Measurements from ENCODE around the gene GLB1L2.

The GLB1L2 gene

GRCh38 chr11:134363592-134363991, 31.8 kb downstream of the GLB1L2 start:
- FAIRE-seq (no peak), DNase-seq (ENCODE audit: insufficient read length, low spot score) (no peak)

GRCh38 chr11:134364261-134364660, 32.5 kb downstream of the GLB1L2 start:
- no peak for DNase-seq (ENCODE audit: insufficient read length, low spot score)
- no peak for FAIRE-seq

DNA sequence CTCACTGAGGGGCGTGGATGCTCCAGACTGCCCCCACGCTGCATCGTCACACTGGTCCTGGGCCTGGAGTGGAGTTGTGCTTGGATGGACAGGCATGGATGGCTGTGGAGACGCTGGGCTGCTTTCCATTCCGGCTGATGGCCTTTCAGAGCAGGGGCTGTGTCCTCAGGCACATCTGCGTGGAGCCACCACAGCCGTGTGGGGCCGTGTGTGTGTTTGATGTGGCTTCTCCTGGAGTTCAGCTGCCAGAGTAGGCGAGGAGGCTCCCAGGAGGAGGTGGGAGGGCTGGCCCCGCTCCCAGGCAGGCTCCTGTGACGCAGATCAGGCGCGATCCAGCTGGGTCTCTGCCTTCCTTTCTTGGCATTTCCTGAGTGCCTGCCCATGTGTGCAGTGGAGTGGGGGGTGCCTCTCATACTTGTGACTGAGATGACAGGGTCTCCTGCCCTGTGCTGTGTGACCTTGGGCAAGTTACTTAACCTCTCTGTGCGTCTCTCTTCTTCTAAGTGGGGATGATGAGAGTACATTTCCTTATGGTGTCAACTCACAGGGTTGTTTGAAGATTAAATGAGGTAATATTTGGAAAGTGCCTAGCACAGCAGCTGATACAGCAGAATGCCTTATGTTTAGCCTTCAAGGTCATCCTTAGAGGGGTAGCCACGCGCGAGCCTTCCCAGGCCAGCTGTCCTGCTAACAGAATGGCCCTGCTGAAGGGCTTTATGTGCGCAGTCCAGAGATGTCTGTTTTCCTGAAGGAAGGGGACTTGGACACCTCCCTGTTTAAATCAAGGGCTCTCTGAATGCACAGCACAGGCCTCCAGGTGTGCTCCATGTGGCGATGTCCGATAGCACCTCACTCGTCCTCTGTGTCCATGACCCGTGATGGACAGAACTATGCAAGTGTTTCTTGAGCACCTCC, 33.5 kb downstream of the GLB1L2 start:
- no peak for DNase-seq (ENCODE audit: insufficient read length, low spot score)
- FAIRE-seq: no peak

GRCh38 chr11:134366254-134366653, 34.5 kb downstream of the GLB1L2 start:
- FAIRE-seq (no peak), DNase-seq (ENCODE audit: insufficient read length, low spot score) (no peak)

- FAIRE-seq: no peak
These were observed 36.0 kb downstream of the GLB1L2 start for GRCh38 chr11:134367781-134368180.

GRCh38 chr11:134369656-134370525, 38.1 kb downstream of the GLB1L2 start:
- no peak for FAIRE-seq
- no peak for DNase-seq (ENCODE audit: insufficient read length, low spot score)

More at GRCh38 chr11:134367781-134368180, 36.0 kb downstream of the GLB1L2 start:
- DNase-seq (ENCODE audit: insufficient read length, low spot score): no peak

DNA sequence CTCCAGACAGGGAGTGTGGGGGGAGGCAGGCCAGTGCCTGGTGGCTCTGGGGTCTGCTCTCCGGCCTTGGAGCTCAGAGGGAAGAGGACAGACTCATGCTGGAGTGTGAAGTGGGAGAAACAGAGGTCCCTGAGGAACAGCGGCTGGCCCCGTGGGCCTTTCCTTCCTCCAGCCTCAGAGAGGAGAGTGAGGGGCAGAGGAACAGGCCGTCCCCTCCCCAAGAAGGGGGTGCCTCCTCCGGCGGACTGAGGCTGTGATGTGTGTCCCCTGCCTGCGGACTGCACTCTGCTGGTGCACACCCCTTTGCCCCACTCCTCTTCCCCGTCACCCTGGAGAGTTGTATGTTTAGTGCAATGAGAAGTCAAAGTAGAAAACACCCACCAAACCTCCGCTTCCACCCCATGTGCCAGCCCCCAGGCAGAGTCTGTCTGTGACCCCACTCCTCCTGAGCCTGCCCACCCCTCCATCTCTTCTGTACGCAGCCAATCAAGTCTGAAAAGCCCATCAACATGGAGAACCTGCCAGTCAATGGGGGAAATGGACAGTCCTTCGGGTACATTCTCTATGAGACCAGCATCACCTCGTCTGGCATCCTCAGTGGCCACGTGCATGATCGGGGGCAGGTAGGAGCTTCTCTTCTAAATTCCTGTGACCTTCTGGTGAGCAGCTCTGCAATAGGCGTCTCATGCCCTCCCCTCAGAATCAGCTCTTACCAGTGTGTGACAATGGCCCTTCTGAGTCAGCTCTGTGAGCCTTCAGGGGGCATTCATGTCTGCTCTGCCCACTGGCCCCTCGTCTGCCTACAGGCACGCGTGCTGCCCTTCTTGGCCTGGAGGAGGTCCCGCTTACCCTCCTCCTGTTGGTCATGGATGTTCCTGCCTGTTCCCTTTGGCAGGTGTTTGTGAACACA, 39.0 kb downstream of the GLB1L2 start:
- FAIRE-seq (no peak), DNase-seq (ENCODE audit: insufficient read length, low spot score) (no peak)

DNA sequence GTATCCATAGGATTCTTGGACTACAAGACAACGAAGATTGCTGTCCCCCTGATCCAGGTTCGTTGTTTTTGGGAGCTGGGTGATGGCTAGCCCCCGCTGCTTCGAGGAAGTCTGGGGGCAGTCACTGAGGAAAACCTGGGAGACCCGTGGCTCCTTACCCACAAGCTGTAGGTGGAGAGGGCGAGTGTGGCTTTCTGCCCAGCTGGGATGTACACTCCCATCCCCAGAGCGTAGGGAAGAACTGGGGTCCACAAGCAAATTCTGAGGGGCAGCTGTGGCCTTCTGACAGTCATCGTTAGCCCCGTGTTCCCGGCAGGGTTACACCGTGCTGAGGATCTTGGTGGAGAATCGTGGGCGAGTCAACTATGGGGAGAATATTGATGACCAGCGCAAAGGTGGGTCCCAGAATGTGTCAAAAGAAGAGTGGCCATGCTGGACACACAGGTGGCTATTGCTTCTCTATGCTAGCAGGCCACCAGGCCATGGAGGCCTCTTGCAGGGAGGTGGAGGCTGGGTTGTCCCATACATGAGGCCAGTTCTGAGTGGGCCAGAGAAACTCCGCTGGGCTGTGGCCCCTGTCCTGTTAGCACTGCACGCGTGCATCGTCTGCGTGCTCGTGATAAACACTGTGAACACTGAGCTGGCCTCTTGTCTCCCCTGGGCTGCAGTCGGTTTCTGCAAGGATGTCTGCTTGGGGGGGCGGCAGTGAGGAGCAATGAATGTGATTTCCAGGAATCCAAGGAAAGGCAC, 39.8 kb downstream of the GLB1L2 start:
- no peak for FAIRE-seq
- DNase-seq (ENCODE audit: insufficient read length, low spot score): no peak

GRCh38 chr11:134372536-134372935, 40.7 kb downstream of the GLB1L2 start:
- DNase-seq (ENCODE audit: insufficient read length, low spot score) (no peak), FAIRE-seq (no peak)

DNA sequence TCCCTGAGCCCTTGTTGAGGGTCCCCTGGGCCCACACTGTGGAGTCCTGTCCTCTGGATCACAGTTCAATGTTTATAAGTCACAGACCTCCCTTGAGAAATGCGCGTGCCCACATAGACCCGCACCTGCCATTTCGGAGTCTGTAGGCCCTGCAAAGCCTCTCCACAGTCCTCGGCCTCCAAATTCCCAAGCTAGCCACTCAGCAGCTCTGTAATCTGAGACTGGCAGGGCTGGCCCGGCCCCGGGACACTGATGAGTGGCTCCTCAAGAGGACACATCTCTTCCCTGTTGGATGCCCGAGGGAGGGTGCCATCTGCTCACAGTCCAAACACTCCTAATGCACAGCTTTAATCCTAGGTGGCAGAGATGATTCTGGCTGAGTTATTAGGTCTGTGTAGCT, 41.2 kb downstream of the GLB1L2 start:
- no peak for DNase-seq (ENCODE audit: insufficient read length, low spot score)
- no peak for FAIRE-seq

GRCh38 chr11:134373591-134374052, 41.8 kb downstream of the GLB1L2 start:
- FAIRE-seq (no peak), DNase-seq (ENCODE audit: insufficient read length, low spot score) (no peak)

DNA sequence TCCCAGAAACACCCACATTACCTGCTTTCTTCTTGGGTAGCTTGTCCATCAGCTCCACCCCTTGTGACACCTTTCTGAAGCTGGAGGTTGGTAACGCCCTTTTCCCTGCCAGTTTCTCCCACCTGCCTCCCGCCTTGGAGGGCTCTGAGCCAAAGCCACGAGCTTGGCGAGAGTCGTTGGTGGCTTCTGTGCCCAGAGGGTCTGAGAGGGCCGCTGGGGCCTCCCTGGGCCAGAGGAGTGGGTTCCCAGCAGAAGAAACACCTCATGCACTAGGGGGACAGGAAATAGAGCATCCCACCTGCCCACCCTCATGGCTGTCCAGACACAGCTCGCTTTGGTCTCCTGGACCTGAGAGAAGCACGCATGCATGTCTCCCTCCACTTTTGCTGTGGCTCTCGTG, 42.4 kb downstream of the GLB1L2 start:
- DNase-seq (ENCODE audit: insufficient read length, low spot score) (no peak), FAIRE-seq (no peak)

- DNase-seq (ENCODE audit: insufficient read length, low spot score): no peak
- no peak for FAIRE-seq
These were observed 43.2 kb downstream of the GLB1L2 start for GRCh38 chr11:134374891-134375550.

DNA sequence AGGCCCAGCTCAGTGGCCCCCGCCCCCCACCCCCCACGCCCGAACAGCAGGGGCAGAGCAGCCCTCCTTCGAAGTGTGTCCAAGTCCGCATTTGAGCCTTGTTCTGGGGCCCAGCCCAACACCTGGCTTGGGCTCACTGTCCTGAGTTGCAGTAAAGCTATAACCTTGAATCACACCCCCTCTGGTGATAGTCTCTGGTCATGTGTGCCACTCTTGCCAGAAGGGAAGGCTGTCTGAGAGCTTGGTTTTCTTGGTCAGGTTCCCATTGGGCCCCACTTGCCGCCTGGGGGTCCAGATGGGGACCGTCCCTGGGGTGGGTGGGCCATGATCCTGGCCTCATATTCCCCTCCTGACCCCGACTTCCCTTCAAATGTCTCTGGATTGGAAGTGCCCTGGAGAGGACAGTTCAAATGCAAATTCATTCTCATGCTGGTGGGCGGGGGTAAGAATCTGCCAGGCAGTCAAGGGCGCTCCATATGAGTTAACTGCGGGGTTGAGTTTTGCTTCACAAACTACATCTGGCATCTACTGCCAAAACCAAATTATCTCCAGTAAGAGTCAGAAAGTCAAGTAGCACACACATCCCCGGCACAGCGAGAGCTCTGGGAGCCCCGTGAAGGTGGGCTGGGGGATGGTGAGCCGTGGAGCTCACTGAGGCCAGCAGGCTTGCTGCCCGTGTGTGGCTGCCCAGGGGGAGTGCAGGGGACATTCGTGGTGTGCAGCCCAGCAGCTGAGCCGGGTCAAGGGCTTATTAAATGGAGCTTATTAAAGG, 44.5 kb downstream of the GLB1L2 start:
- DNase-seq (ENCODE audit: insufficient read length, low spot score): no peak
- FAIRE-seq: no peak

- DNase-seq (ENCODE audit: insufficient read length, low spot score): no peak
- FAIRE-seq: no peak
These were observed 46.1 kb downstream of the GLB1L2 start for GRCh38 chr11:134377876-134378275.

DNA sequence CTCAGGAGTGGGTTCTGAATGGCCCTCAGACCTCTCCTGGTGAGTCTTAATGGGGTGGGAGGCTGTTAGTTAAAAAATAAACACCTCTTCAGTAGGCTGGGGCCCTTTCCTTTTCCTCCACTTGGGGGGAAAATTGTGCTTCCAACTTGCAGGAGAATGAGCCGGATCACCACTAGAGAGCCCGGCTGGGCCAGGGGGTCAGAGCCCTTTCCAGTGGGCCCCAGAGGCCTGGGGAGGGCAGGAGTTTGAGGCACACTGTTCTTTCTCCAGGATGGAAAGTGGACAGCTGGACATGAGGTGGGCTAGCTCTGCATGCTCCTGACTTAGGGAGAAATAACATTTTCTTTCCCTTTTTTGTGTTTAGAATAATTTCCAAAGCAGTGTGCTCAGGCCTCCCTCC, 47.5 kb downstream of the GLB1L2 start:
- no peak for FAIRE-seq
- no peak for DNase-seq (ENCODE audit: insufficient read length, low spot score)

- FAIRE-seq (no peak), DNase-seq (ENCODE audit: insufficient read length, low spot score) (no peak)
These were observed 48.4 kb downstream of the GLB1L2 start for GRCh38 chr11:134380229-134380628.

DNA sequence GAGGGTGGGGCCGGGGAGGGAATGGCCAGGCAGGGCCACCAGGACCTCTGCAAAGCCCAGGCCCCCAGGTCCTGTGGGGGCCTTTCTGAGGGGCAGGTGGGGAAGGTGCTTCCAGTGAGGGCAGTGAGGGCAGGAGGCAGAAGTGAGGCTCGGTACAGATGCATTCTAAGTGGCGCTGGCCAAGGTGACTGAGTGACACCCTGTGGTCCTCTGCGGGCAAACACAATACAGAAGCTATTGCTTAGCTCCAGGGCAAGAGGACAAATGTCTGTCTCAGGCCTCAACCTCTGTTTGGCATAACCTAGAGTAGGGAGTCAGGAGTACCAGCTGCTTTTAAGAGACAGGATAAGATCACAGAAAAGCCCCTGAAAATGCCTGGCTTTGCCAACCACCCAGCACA, 49.0 kb downstream of the GLB1L2 start:
- DNase-seq (ENCODE audit: insufficient read length, low spot score) (no peak), FAIRE-seq (no peak)

GRCh38 chr11:134382257-134382656, 50.5 kb downstream of the GLB1L2 start:
- FAIRE-seq (no peak), DNase-seq (ENCODE audit: insufficient read length, low spot score) (no peak)

All from GM19239 (cell line).